K562 (cell line): ENCODE data around the gene ROBO2.

Source experiments
- CTCF ChIP-seq, 3 experiments: IDR thresholded peaks in 2 of 3; conservative IDR thresholded peaks in 1 of 3; 2 replicates each; pipeline ENCODE4 v1.5.1; 2011 to 2012; ENCODE audit warnings: low read length in 3 of 3, mild to moderate bottlenecking in 3 of 3, control low read depth in 2 of 3, improper control_type of control experiment in 1 of 3, inconsistent platforms in 1 of 3, low read depth in 1 of 3, mixed read lengths in 1 of 3, moderate library complexity in 1 of 3; ENCODE audit not compliant: insufficient read depth in 2 of 3
- ZKSCAN1 ChIP-seq: fragments of 150-350 bp; IDR thresholded peaks from 2 replicates; pipeline ENCODE4 v1.6.1; 2016; ENCODE audit warnings: low read depth, low read length

- no peak for TF ChIP-seq ZKSCAN1
- no peak for TF ChIP-seq CTCF (IDR thresholded peaks at IDR 0.05 in 2 of 3, conservative IDR thresholded peaks at IDR 0.05 in 1 of 3; ENCODE audit: insufficient read depth in 2 of 3, low read depth in 1 of 3, low read length in 3 of 3)
Measured at GRCh38 chr3:77283108-77283507, 243.2 kb downstream of the ROBO2 start.
